GM21786 (cell line): ENCODE results near the gene ADGRG1.

ENCODE experiments used
- ATAC-seq: cut with Tn5 transposase; IDR thresholded peaks from one replicate; pipeline ENCODE4 v1.9.1; 2021; ENCODE audit not compliant: unreplicated experiment

Gene ADGRG1

DNA sequence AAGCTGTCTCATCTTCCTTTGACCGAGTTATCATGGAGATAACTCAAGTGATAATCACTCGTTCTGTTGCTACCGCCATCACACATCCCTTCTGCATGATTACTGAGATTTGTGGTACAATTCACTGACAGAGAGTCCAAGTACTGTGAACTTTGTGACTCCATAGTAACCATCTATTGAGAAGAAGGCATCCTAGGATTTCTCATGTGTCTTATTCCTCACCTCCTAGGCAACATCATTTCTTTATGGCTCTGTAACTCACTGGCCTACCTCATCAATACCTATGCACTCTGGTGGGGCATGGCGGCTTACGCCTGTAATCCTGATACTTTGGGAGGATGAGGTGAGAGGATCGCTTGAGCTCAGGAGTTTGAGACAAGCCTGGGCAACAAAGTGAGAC, 85.6 kb downstream of the ADGRG1 start:
- ATAC-seq: no peak
